HG03439 (cell line): ENCODE results near the gene RSPRY1.
"Not testable (repeated sequence)": the region's sequence is repeated elsewhere in the genome, so short reads cannot be mapped to it uniquely, and the experiment has no call there.

Experiments used
- ATAC-seq: cut with Tn5 transposase; IDR thresholded peaks from one replicate; pipeline ENCODE4 v1.9.1; 2021; ENCODE audit warnings: mild to moderate bottlenecking, moderate library complexity; ENCODE audit not compliant: unreplicated experiment

RSPRY1 gene

GRCh38 chr16:57252148-57252721 lies 66.1 kb downstream of the RSPRY1 start:
- no peak for ATAC-seq

GRCh38 chr16:57253466-57253865 lies 67.3 kb downstream of the RSPRY1 start:
- no peak for ATAC-seq

GRCh38 chr16:57255686-57256415 lies 69.7 kb downstream of the RSPRY1 start:
- ATAC-seq = no peak

- no peak for ATAC-seq
Observed at GRCh38 chr16:57256601-57257395, 70.7 kb downstream of the RSPRY1 start.

- no peak for ATAC-seq
Observed at GRCh38 chr16:57257455-57258070, 71.4 kb downstream of the RSPRY1 start.

GRCh38 chr16:57258226-57258909 lies 72.2 kb downstream of the RSPRY1 start:
- ATAC-seq = no peak

GRCh38 chr16:57258910-57259475 lies 72.9 kb downstream of the RSPRY1 start:
- ATAC-seq = no peak

GRCh38 chr16:57260294-57260929 lies 74.3 kb downstream of the RSPRY1 start:
- no peak for ATAC-seq

GRCh38 chr16:57261806-57262205 lies 75.7 kb downstream of the RSPRY1 start:
- ATAC-seq = no peak

GRCh38 chr16:57262841-57263540 lies 76.9 kb downstream of the RSPRY1 start:
- ATAC-seq = no peak

GRCh38 chr16:57263541-57264351 lies 77.6 kb downstream of the RSPRY1 start:
- no peak for ATAC-seq

GRCh38 chr16:57264381-57264780 lies 78.3 kb downstream of the RSPRY1 start:
- no peak for ATAC-seq

GRCh38 chr16:57264950-57265371 lies 78.8 kb downstream of the RSPRY1 start:
- no peak for ATAC-seq

- no peak for ATAC-seq
Observed at GRCh38 chr16:57265850-57266530, 79.9 kb downstream of the RSPRY1 start.

- no peak for ATAC-seq
Observed at GRCh38 chr16:57266531-57267260, 80.6 kb downstream of the RSPRY1 start.

- ATAC-seq = not testable (repeated sequence)
Observed at GRCh38 chr16:57267343-57267742, 81.2 kb downstream of the RSPRY1 start.
